IPS-18a (cell line): ENCODE data around the gene FREY1.

Experiments
- H3K27ac ChIP-seq: one replicate; pipeline ENCODE4 v1.5.1; 2013; ENCODE audit warnings: low read length
- H3K27me3 ChIP-seq: one replicate; pipeline ENCODE4 v1.6.1; 2013; ENCODE audit warnings: mild to moderate bottlenecking, low read length; ENCODE audit not compliant: control insufficient read depth, insufficient read depth
- H3K36me3 ChIP-seq: one replicate; pipeline ENCODE4 v1.6.1; 2013; ENCODE audit warnings: low read depth, low read length; ENCODE audit not compliant: control insufficient read depth
- H3K4me1 ChIP-seq: one replicate; pipeline ENCODE4 v1.6.1; 2013; ENCODE audit warnings: low read depth, low read length; ENCODE audit not compliant: control insufficient read depth
- H3K4me3 ChIP-seq: one replicate; pipeline ENCODE4 v1.5.1; 2013; ENCODE audit warnings: low read length
- H3K9ac ChIP-seq: one replicate; pipeline ENCODE4 v1.6.1; 2013; ENCODE audit warnings: mild to moderate bottlenecking, low read length, moderate library complexity
- H3K9me3 ChIP-seq: one replicate; pipeline ENCODE4 v1.6.1; 2013; ENCODE audit warnings: low read depth, low read length; ENCODE audit not compliant: control insufficient read depth

Gene FREY1

DNA sequence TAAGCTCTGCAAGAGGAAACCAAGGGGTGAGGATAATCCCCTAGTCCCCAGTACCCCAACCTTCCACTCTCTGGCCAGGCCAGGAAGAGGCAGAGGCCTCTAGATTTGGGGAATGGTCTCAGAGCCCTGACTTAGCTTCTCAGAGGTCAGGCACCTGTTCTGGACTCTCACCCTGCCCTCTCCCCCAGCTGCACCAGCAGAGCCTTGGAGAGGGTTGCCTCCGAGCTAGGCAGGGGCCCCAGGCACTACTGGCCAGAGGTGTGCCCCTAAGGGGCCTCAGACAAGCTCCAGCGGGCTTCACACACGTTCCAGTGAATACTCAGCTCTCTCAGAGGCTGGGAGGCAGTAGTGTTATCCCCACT lies 8.0 kb downstream of the FREY1 start:
- Histone ChIP-seq H3K27ac (no peak overlapping the region), H3K4me3 (peak overlapping the region; percentile 60), H3K9me3 (no peaks in the 10 kb centered on the region), H3K36me3 (peaks cover 10% of the 10 kb centered on the region), H3K4me1 (peaks cover 19% of the 10 kb centered on the region), H3K27me3 (peaks cover 7% of the 10 kb centered on the region), H3K9ac (peak overlapping the region; percentile 47)

DNA sequence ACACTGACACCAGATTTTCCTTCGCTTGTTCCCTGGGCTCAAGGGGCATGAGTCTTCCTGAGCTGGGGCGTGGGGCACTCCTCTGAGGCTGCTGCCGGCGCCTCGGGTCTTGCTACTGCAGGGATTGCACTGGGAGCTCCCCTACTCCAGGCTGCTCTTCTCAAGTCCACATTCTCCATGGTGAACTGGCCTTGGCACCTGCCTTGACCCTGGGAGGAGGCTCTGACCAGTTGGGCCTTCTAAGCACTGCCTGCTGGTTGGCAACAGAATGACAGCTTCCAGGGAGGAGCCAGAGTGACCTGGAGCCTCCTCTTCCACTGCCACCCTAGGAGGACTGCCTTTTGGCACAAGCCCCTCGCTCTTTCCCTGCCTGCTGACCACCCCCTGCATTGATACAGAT lies 9.5 kb downstream of the FREY1 start:
- Histone ChIP-seq H3K27me3 (peaks cover 7% of the 10 kb centered on the region), H3K4me1 (peaks cover 26% of the 10 kb centered on the region), H3K9me3 (no peaks in the 10 kb centered on the region), H3K4me3 (no peak overlapping the region), H3K27ac (no peak overlapping the region), H3K36me3 (no peaks in the 10 kb centered on the region), H3K9ac (no peak overlapping the region)

DNA sequence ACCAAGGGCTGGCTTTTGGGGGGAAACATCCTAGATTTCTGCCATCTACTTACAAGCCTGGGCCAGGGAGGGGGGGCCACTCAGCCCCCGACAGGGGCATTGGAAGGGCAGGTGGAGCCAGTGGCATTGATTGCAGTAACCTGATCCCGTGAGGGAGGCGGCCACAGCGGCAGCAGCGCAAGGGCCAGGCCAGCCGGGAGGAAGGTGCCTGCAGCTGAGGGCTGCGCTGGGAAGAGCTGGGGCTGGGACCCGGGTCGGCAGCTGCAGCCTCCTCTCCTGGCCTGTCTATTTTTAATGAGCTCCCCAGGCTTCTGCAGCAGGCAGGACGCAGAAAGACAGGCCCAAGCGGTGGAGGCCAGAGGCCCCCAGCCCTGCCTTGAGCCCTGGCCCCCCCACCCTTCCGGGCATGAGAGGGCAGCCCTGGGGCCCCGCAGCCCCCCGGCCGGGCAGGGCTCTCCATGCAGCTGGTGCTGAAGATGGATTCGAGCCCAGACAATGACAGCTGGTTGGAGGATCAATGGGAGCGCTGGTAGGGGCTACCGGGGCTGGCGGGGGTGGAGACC lies 10.6 kb downstream of the FREY1 start:
- Histone ChIP-seq H3K9ac (no peak overlapping the region), H3K27me3 (peaks cover 7% of the 10 kb centered on the region), H3K27ac (no peak overlapping the region), H3K4me1 (peaks cover 26% of the 10 kb centered on the region), H3K9me3 (no peaks in the 10 kb centered on the region), H3K4me3 (no peak overlapping the region), H3K36me3 (no peaks in the 10 kb centered on the region)

DNA sequence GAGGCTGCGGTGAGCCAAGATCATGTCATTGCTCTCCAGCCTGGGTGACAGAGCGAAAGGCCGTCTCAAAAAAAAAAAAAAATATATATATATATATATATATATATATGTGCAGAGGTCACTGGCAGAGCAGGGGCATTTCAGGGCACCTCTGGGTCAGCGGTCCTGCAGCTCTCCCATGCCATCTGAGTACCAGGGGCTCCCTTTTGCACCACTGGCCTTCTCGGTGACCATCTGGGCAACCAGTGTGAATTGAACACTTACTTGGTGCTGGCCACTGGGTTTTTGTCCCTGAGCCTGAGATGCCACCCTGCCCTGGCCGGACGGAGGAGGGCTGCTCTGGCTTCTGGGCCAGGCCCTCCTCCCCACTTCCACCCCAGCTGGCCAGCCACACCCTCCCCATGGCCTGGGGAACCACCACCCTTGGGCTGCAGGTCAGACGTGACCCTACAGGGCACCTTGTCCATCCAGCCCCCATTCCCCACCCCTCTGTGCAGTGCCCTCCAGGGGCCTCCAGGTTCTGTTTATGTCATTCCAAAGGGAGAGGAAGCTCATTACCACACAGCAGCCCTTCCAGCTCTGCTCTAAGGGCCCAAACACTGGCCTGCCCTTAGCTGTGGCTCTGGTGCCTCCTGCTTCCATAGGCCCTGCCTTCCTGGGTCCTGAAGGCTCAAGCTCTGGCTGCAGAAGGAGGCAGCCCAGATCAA lies 11.4 kb downstream of the FREY1 start:
- H3K27me3 ChIP-seq: peaks cover 3% of the 10 kb centered on the region
- H3K4me3 ChIP-seq: no peak overlapping the region
- no peaks in the 10 kb centered on the region for H3K36me3 ChIP-seq
- no peak overlapping the region for H3K9ac ChIP-seq
- H3K27ac ChIP-seq: no peak overlapping the region
- H3K4me1 ChIP-seq: peaks cover 23% of the 10 kb centered on the region
- H3K9me3 ChIP-seq: no peaks in the 10 kb centered on the region

DNA sequence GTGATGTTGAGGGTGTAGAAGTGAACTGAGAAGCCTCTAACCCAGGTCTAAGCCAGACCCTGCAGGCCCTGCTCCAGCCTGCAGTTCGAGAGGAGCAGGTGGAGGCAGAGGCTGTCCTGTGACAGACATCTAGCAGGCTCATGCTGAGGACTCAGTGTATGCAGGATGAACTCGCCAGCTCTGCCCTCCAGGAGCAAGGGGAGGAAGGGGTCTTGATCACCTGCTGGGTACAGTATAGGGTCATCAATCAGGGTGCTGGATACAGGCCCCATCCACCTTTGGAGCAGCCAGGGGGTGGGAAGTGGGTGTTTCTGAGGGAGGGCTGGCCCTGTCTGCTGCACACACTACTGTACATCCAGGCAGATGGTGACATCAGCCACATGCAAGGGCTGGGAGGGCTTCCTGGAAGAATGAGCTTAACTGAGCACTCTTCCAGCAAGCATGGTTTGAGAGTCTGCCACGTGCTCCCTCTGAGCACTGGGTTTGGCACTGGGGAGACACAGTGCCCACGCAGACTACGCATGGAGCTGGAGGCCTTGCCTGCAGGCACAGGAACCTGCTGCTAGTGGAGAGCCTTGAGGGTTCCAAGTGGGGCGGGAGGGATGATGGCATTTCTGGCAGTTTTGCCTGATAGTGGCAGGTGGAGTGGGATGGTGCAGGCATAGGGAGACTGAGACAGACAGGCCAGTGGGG lies 12.4 kb downstream of the FREY1 start:
- no peak overlapping the region for H3K27ac ChIP-seq
- no peak overlapping the region for H3K4me3 ChIP-seq
- peaks cover 20% of the 10 kb centered on the region for H3K4me1 ChIP-seq
- no peaks in the 10 kb centered on the region for H3K36me3 ChIP-seq
- H3K27me3 ChIP-seq: no peaks in the 10 kb centered on the region
- no peaks in the 10 kb centered on the region for H3K9me3 ChIP-seq
- H3K9ac ChIP-seq: no peak overlapping the region

DNA sequence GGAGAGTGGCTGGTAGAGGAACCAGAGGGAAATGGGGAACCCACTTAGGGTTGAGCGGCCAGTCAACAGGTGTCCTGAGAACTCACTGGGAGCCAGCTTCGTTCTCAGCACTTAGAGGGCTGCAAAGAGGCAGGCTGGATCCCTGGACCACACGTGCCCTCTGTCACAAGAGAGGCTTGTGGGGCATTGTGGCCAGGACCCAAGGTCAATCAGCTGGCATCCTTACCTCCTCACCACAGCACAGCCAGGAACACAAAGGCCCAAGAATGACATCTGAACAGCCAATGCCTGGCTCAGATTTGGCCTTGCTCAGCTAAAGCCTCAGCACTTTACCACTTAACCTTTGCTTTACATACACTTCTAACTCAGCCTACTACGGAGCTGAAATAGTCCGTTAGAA lies 14.2 kb downstream of the FREY1 start:
- no peak overlapping the region for H3K4me3 ChIP-seq
- no peak overlapping the region for H3K27ac ChIP-seq
- H3K36me3 ChIP-seq: no peaks in the 10 kb centered on the region
- peaks cover 13% of the 10 kb centered on the region for H3K4me1 ChIP-seq
- H3K27me3 ChIP-seq: no peaks in the 10 kb centered on the region
- H3K9me3 ChIP-seq: no peaks in the 10 kb centered on the region
- no peak overlapping the region for H3K9ac ChIP-seq

DNA sequence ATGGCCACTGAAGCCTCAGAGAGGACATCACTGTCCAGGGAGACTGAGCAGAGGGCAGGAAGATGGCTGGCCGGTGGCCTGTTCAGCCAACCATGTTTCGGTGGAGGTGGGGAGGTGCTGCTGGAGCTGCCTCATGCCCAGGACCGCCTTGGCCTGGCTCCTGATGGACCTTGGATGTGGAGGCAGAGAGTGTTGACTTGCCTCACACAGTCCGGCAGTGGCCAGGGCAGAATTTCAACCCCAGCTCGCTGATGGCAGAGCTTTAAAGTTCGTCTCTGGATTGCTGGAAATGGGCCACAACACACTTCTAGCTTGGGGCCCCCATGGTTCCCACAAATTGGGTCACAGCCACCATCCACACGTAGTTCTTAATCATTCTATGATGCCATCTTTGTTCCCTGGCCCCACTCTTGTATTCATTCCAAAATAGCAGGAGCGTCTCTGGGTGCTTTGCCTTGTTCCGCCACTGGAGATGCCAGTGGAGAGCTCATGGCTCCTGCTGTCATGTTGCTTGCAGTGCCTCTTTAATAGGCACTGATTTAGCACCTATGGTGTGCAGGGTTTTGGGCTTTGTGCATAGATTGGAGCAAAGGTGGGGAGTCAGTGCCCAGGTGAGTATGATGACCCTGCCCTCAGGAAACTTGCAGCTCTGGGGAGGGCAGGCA lies 16.1 kb downstream of the FREY1 start:
- Histone ChIP-seq H3K9ac (no peak overlapping the region), H3K9me3 (no peaks in the 10 kb centered on the region), H3K36me3 (no peaks in the 10 kb centered on the region), H3K4me1 (peaks cover 10% of the 10 kb centered on the region), H3K27ac (no peak overlapping the region), H3K4me3 (no peak overlapping the region), H3K27me3 (peaks cover 4% of the 10 kb centered on the region)

DNA sequence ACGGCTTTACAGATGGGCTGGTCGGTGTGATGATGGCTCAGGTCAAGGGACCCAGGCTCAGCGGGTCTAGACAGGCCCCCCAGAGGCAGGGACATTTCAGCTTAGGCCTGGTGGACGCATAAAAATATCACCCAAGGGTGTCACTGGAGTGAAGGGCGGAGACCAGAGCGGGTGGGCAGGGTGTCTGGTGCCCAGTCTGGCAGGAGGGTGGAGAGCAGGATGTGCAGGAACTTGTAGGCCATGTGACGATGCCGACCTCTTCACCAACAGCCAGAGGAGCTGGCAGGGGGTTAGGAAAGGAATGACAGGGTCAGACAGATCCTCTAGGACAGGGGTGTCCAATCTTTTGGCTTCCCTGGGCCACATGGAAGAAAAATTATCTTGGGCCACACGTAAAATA lies 17.1 kb downstream of the FREY1 start:
- H3K9ac ChIP-seq: no peak overlapping the region
- peaks cover 4% of the 10 kb centered on the region for H3K27me3 ChIP-seq
- no peaks in the 10 kb centered on the region for H3K36me3 ChIP-seq
- H3K27ac ChIP-seq: no peak overlapping the region
- H3K4me1 ChIP-seq: peaks cover 7% of the 10 kb centered on the region
- H3K4me3 ChIP-seq: no peak overlapping the region
- H3K9me3 ChIP-seq: no peaks in the 10 kb centered on the region

DNA sequence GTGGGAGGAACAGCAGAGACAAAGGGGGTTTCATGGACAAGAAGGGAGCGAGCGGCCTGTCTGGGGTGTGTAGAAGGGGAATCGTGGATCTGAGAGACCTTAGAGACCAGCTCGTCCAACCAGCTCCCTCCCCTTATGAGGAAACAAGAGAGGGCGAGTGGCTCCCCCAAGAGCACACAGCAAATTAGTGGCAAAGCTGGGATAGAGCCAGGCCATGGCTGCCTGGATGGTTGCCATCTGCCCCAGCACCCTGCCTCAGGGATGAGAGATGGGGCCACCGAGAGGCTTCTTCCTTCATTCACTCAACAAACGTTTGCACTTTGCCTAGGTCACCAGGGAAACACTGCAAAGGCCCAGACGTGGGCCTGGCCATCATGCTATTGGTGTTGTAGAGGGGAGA lies 17.5 kb downstream of the FREY1 start:
- H3K9me3 ChIP-seq: no peaks in the 10 kb centered on the region
- H3K36me3 ChIP-seq: no peaks in the 10 kb centered on the region
- H3K9ac ChIP-seq: no peak overlapping the region
- no peak overlapping the region for H3K4me3 ChIP-seq
- peaks cover 4% of the 10 kb centered on the region for H3K27me3 ChIP-seq
- H3K27ac ChIP-seq: no peak overlapping the region
- peaks cover 7% of the 10 kb centered on the region for H3K4me1 ChIP-seq

DNA sequence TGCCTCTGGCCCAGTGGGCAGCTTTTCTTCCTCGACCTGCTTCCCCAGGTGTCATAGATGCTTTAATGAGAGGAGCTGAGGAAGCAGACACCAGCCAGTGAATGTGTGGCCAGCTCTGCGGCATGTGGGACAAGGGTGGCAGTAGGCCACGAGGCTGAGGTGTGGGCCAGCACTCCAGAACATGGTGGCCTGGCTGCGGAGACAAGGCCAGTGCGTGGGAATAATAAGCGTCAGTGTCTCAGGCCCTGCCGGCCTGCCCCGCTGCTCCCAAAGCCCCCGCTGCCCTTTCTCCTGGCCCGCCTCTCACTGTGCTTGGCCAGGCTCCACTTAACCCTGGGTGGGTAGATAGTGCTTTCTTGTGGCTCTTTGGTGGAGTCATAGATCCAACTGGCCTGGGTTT lies 19.5 kb downstream of the FREY1 start:
- H3K4me1 ChIP-seq: no peaks in the 10 kb centered on the region
- H3K4me3 ChIP-seq: no peak overlapping the region
- H3K9ac ChIP-seq: no peak overlapping the region
- H3K27me3 ChIP-seq: peaks cover 4% of the 10 kb centered on the region
- no peak overlapping the region for H3K27ac ChIP-seq
- no peaks in the 10 kb centered on the region for H3K9me3 ChIP-seq
- H3K36me3 ChIP-seq: no peaks in the 10 kb centered on the region

DNA sequence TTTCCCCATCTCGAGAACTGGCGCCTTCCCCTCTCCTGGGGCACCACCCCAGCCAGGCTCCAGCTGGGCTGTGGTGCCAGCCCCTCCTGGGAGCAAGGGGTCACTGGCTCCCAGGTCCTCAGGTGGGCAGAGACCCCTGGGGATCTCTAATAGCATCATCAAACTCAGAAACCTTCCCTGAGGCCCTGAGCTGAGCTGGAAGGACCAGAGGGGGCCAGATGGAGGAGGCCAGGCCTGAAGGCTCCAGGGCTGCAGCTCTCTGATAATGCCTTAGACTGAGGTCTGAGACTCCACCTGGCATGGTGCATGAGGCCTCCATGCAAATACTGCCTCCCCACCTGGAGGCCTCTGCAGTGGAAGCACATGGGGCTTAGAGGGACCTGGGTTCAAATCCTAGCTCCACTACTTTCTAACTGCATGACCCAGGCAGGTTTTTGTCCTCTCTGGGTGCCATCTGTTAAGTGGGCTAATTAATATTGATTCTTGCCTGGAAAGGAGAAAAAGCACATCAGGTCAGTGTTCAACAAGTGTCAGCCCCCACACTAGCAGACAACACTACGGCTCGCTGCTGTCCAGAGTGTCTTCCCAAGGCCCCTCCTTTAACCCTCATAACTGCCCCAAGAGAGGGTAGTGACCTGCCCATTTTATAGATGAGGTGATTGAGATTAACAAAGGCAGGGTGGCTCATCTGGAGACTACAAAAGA lies 20.1 kb downstream of the FREY1 start:
- H3K27me3 ChIP-seq: peaks cover 4% of the 10 kb centered on the region
- no peaks in the 10 kb centered on the region for H3K36me3 ChIP-seq
- H3K27ac ChIP-seq: no peak overlapping the region
- peak overlapping the region; percentile 66 for H3K4me3 ChIP-seq
- H3K9ac ChIP-seq: no peak overlapping the region
- H3K9me3 ChIP-seq: no peaks in the 10 kb centered on the region
- H3K4me1 ChIP-seq: no peaks in the 10 kb centered on the region
